OCI-LY1 (cell line): ENCODE measurements around the gene SECTM1.
A peak's percentile ranks its signal among the peaks of the same experiment; 100 is the strongest.
"Not testable (repeated sequence)": the region's sequence is repeated elsewhere in the genome, so short reads cannot be mapped to it uniquely, and the experiment has no call there.

Experiments used
- H2AFZ ChIP-seq: fragments of 200-600 bp; sonication (generic), shearing (Covaris generic); 2 replicates; pipeline ENCODE4 v1.6.0; 2014; ENCODE audit warnings: antibody characterized with exemption, mild to moderate bottlenecking, low read length
- H3F3A ChIP-seq: fragments of 200-600 bp; sonication (generic), shearing (Covaris generic); 2 replicates; pipeline ENCODE4 v1.6.0; 2014; ENCODE audit warnings: mild to moderate bottlenecking, antibody characterized with exemption, low read length, moderate library complexity; ENCODE audit not compliant: insufficient read depth
- H3K27ac ChIP-seq: fragments of 200-600 bp; sonication (generic); 2 replicates; pipeline ENCODE4 v1.5.1; 2014; ENCODE audit warnings: low read length, mixed run types, mild to moderate bottlenecking, low read depth; ENCODE audit not compliant: poor library complexity, severe bottlenecking
- H3K27me3 ChIP-seq: fragments of 200-600 bp; sonication (generic); 2 replicates; pipeline ENCODE4 v1.6.0; 2014; ENCODE audit warnings: antibody characterized with exemption, mild to moderate bottlenecking, low read length, moderate library complexity; ENCODE audit not compliant: insufficient read depth
- H3K36me3 ChIP-seq: fragments of 200-600 bp; sonication (generic); 2 replicates; pipeline ENCODE4 v1.6.1; 2014; ENCODE audit warnings: mild to moderate bottlenecking, antibody characterized with exemption, low read length, moderate library complexity, mixed read lengths; ENCODE audit not compliant: insufficient read depth
- H3K4me1 ChIP-seq: fragments of 200-600 bp; sonication (generic); 2 replicates; pipeline ENCODE4 v1.5.1; 2014; ENCODE audit warnings: mild to moderate bottlenecking, low read length, moderate library complexity; ENCODE audit not compliant: insufficient read depth, severe bottlenecking
- H3K4me2 ChIP-seq: fragments of 200-600 bp; sonication (generic), shearing (Covaris generic); 2 replicates; pipeline ENCODE4 v1.6.1; 2014; ENCODE audit warnings: low read length
- H3K4me3 ChIP-seq: fragments of 200-600 bp; sonication (generic); 2 replicates; pipeline ENCODE4 v1.5.1; 2014; ENCODE audit warnings: low read length, low read depth, mild to moderate bottlenecking, mixed read lengths; ENCODE audit not compliant: poor library complexity, severe bottlenecking
- H3K79me2 ChIP-seq: fragments of 200-600 bp; shearing (Covaris generic); 2 replicates; pipeline ENCODE4 v1.6.1; 2016; ENCODE audit warnings: mixed run types, low read length, mixed read lengths; ENCODE audit not compliant: insufficient read depth
- H3K9ac ChIP-seq: fragments of 200-600 bp; sonication (generic), shearing (Covaris generic); 2 replicates; pipeline ENCODE4 v1.6.1; 2014; ENCODE audit warnings: mild to moderate bottlenecking, low read length, mixed read lengths
- H3K9me2 ChIP-seq: fragments of 200-600 bp; sonication (generic), shearing (Covaris generic); 2 replicates; pipeline ENCODE4 v1.6.1; 2014; ENCODE audit warnings: low read depth, mild to moderate bottlenecking, low read length, mixed read lengths
- H3K9me3 ChIP-seq: fragments of 200-600 bp; shearing (Covaris generic); 2 replicates; pipeline ENCODE4 v1.6.1; 2014; ENCODE audit warnings: low read length, mixed read lengths
- H4K20me1 ChIP-seq: fragments of 200-600 bp; sonication (generic), shearing (Covaris generic); 2 replicates; pipeline ENCODE4 v1.6.0; 2016; ENCODE audit warnings: mild to moderate bottlenecking, low read length; ENCODE audit not compliant: insufficient read depth
- CTCF ChIP-seq: fragments of 200-600 bp; sonication (generic), shearing (Covaris generic); IDR thresholded peaks from 2 replicates; pipeline ENCODE4 v1.5.1; 2017; ENCODE audit warnings: mild to moderate bottlenecking, antibody characterized with exemption, low read length, moderate library complexity, mixed read lengths
- EZH2 ChIP-seq: fragments of 200-600 bp; sonication (generic), shearing (Covaris generic); IDR thresholded peaks from 2 replicates; pipeline ENCODE4 v1.8.0; 2017; ENCODE audit warnings: borderline replicate concordance, mixed run types, mild to moderate bottlenecking, antibody characterized with exemption, low read length, moderate library complexity, mixed read lengths

The SECTM1 gene

GRCh38 chr17:82361885-82362633 lies 28.5 kb upstream of the SECTM1 start:
- H3K79me2 ChIP-seq, result no peaks in the 10 kb centered on the region

GRCh38 chr17:82359451-82360074 lies 26.0 kb upstream of the SECTM1 start:
- not testable (repeated sequence) for H3K9me2 ChIP-seq, H3F3A ChIP-seq, H3K4me2 ChIP-seq, H3K9me3 ChIP-seq, H2AFZ ChIP-seq, H3K36me3 ChIP-seq, H3K4me3 ChIP-seq, H3K27ac ChIP-seq, H3K9ac ChIP-seq, H4K20me1 ChIP-seq, H3K79me2 ChIP-seq, H3K27me3 ChIP-seq
- H3K4me1 ChIP-seq, result peaks cover 29% of the 10 kb centered on the region

More at GRCh38 chr17:82361885-82362633, 28.5 kb upstream of the SECTM1 start:
- H3K4me2 ChIP-seq, result no peak overlapping the region
- no peaks in the 10 kb centered on the region for H3F3A ChIP-seq
- H3K9me2 ChIP-seq, result no peaks in the 10 kb centered on the region
- no peak overlapping the region for H3K27ac ChIP-seq
- no peaks in the 10 kb centered on the region for H3K9me3 ChIP-seq
- H3K4me3 ChIP-seq, result no peak overlapping the region
- no peak overlapping the region for H3K9ac ChIP-seq
- H3K27me3 ChIP-seq, result no peaks in the 10 kb centered on the region
- H4K20me1 ChIP-seq, result no peaks in the 10 kb centered on the region
- peaks cover 15% of the 10 kb centered on the region for H3K4me1 ChIP-seq
- no peak for TF ChIP-seq EZH2
- TF ChIP-seq CTCF, result no peak
- no peak overlapping the region for H2AFZ ChIP-seq
- no peaks in the 10 kb centered on the region for H3K36me3 ChIP-seq

- Histone ChIP-seq H3K79me2 (no peaks in the 10 kb centered on the region), H3K4me2 (peak within 1 kb of the TSS; percentile 8; the same call in 1 of the 2 replicates), H3K27ac (peak within 1 kb of the TSS; percentile 47), H3F3A (no peaks in the 10 kb centered on the region), H3K4me3 (no peak within 1 kb of the TSS), H3K4me1 (peaks cover 29% of the 10 kb centered on the region), H2AFZ (no peak within 1 kb of the TSS), H4K20me1 (no peaks in the 10 kb centered on the region), H3K9me3 (no peaks in the 10 kb centered on the region), H3K36me3 (no peaks in the 10 kb centered on the region), H3K9ac (no peak within 1 kb of the TSS), H3K27me3 (no peaks in the 10 kb centered on the region), H3K9me2 (no peaks in the 10 kb centered on the region)
- peak; percentile 13; the same call in 1 of the 2 replicates for TF ChIP-seq CTCF
- TF ChIP-seq EZH2, result no peak
Observed at GRCh38 chr17:82358465-82359350, 25.1 kb upstream of the SECTM1 start, which contains the start of gene TEX19. Gene TEX19, plus strand, starts transcription at chr17:82359247. Its CDS starts 2,904 bp downstream, at chr17:82362151.
